Measurements from ENCODE around the gene TMEM204. TPM values are rescaled to one million over a fixed set of nuclear protein-coding genes. Genes with fewer than 3 reads are reported as not detected.

Gene TMEM204
- total RNA-seq, 1 experiment from 2014 or later = not detected

GRCh38 chr16:1537763-1538289, 4.4 kb downstream of the TMEM204 start:
- DNase-seq (ENCODE audit: low read depth) = no peak

- DNase-seq (ENCODE audit: low read depth) = no peak
These were observed 5.5 kb downstream of the TMEM204 start for GRCh38 chr16:1538804-1539520.

- no peak for DNase-seq (ENCODE audit: low read depth)
These were observed 6.5 kb downstream of the TMEM204 start for GRCh38 chr16:1539720-1540555.

GRCh38 chr16:1540556-1540855, 7.0 kb downstream of the TMEM204 start:
- DNase-seq (ENCODE audit: low read depth) = no peak

GRCh38 chr16:1541293-1542165, 8.1 kb downstream of the TMEM204 start:
- DNase-seq (ENCODE audit: low read depth) = no peak

GRCh38 chr16:1542166-1542500, 8.7 kb downstream of the TMEM204 start:
- DNase-seq (ENCODE audit: low read depth) = no peak

- DNase-seq (ENCODE audit: low read depth) = no peak
These were observed 9.1 kb downstream of the TMEM204 start for GRCh38 chr16:1542533-1542932.

GRCh38 chr16:1543085-1543896, 9.8 kb downstream of the TMEM204 start:
- DNase-seq (ENCODE audit: low read depth) = no peak

- DNase-seq (ENCODE audit: low read depth) = no peak
These were observed 11.9 kb downstream of the TMEM204 start for GRCh38 chr16:1545044-1546040.

- DNase-seq (ENCODE audit: low read depth) = no peak
These were observed 13.0 kb downstream of the TMEM204 start for GRCh38 chr16:1546430-1546829.

GRCh38 chr16:1548233-1548632, 14.8 kb downstream of the TMEM204 start:
- no peak for DNase-seq (ENCODE audit: low read depth)

GRCh38 chr16:1548727-1549126, 15.3 kb downstream of the TMEM204 start:
- DNase-seq (ENCODE audit: low read depth) = no peak

GRCh38 chr16:1550069-1550468, 16.6 kb downstream of the TMEM204 start:
- no peak for DNase-seq (ENCODE audit: low read depth)

- no peak for DNase-seq (ENCODE audit: low read depth)
These were observed 17.2 kb downstream of the TMEM204 start for GRCh38 chr16:1550696-1551095.

- DNase-seq (ENCODE audit: low read depth) = no peak
These were observed 17.7 kb downstream of the TMEM204 start for GRCh38 chr16:1551166-1551565.

- no peak for DNase-seq (ENCODE audit: low read depth)
These were observed 18.7 kb downstream of the TMEM204 start for GRCh38 chr16:1552129-1552528.

GRCh38 chr16:1553946-1554825, 20.7 kb downstream of the TMEM204 start:
- DNase-seq (ENCODE audit: low read depth) = no peak

- DNase-seq (ENCODE audit: low read depth) = no peak
These were observed 21.5 kb downstream of the TMEM204 start for GRCh38 chr16:1554826-1555445.
